Astrocyte (in vitro differentiated cells and primary cell): ENCODE measurements around the gene ACTR3C. TPM values are rescaled to one million over a fixed set of nuclear protein-coding genes. Genes with fewer than 3 reads are reported as not detected.

Experiments
- DNase-seq: peaks from one replicate; pipeline ENCODE4 v3.0.0-alpha.2; 2010; ENCODE audit warnings: low read depth
- FAIRE-seq: peaks from 2 replicates; lab custom pipeline; 2011; peaks lifted over from hg19 to GRCh38; lab: Jason Lieb, UNC
- H2AFZ ChIP-seq: 2 replicates; pipeline ENCODE4 v1.6.0; 2012; ENCODE audit warnings: low read depth, low read length, inconsistent platforms
- H3K27ac ChIP-seq: 2 replicates; pipeline ENCODE4 v1.5.1; 2011; ENCODE audit warnings: low read depth, low read length, inconsistent platforms
- H3K27me3 ChIP-seq: 2 replicates; pipeline ENCODE4 v1.6.0; 2011; ENCODE audit warnings: low read length, inconsistent platforms; ENCODE audit not compliant: insufficient read depth
- H3K36me3 ChIP-seq: 2 replicates; pipeline ENCODE4 v1.5.1; 2011; ENCODE audit warnings: low read length, inconsistent platforms; ENCODE audit not compliant: insufficient read depth
- H3K4me1 ChIP-seq: 2 replicates; pipeline ENCODE4 v1.5.1; 2011; ENCODE audit warnings: low read length, inconsistent platforms; ENCODE audit not compliant: insufficient read depth
- H3K4me2 ChIP-seq: 2 replicates; pipeline ENCODE4 v1.6.0; 2012; ENCODE audit warnings: low read length, inconsistent platforms
- H3K4me3 ChIP-seq: 2 replicates; pipeline ENCODE4 v1.5.1; 2011; ENCODE audit warnings: low read depth, mild to moderate bottlenecking, low read length, inconsistent platforms; ENCODE audit not compliant: insufficient read depth
- H3K79me2 ChIP-seq: 2 replicates; pipeline ENCODE4 v1.6.0; 2012; ENCODE audit warnings: mild to moderate bottlenecking, low read length, inconsistent platforms; ENCODE audit not compliant: insufficient read depth
- H3K9ac ChIP-seq: 2 replicates; pipeline ENCODE4 v1.6.0; 2012; ENCODE audit warnings: mild to moderate bottlenecking, low read length, inconsistent platforms
- H3K9me3 ChIP-seq: 2 replicates; pipeline ENCODE4 v1.5.1; 2012; ENCODE audit warnings: low read depth, mild to moderate bottlenecking, low read length, inconsistent platforms; ENCODE audit not compliant: insufficient read depth
- H4K20me1 ChIP-seq: 2 replicates; pipeline ENCODE4 v1.6.0; 2012; ENCODE audit warnings: low read length, inconsistent platforms; ENCODE audit not compliant: insufficient read depth
- H3K27ac Mint-ChIP-seq: one replicate; pipeline ENCODE4 v1.8.0; 2021; ENCODE audit warnings: mild to moderate bottlenecking, mixed read lengths; ENCODE audit not compliant: unreplicated experiment
- H3K27me3 Mint-ChIP-seq: one replicate; pipeline ENCODE4 v1.8.0; 2021; ENCODE audit warnings: low read depth, mixed read lengths; ENCODE audit not compliant: unreplicated experiment
- H3K36me3 Mint-ChIP-seq: one replicate; pipeline ENCODE4 v1.8.0; 2021; ENCODE audit warnings: low read depth, mixed read lengths; ENCODE audit not compliant: unreplicated experiment
- H3K4me1 Mint-ChIP-seq: one replicate; pipeline ENCODE4 v1.8.0; 2021; ENCODE audit warnings: low read depth, mixed read lengths; ENCODE audit not compliant: unreplicated experiment
- H3K4me3 Mint-ChIP-seq: one replicate; pipeline ENCODE4 v1.8.0; 2021; ENCODE audit warnings: mild to moderate bottlenecking, moderate library complexity, mixed read lengths; ENCODE audit not compliant: unreplicated experiment
- H3K9me3 Mint-ChIP-seq: one replicate; pipeline ENCODE4 v1.8.0; 2021; ENCODE audit warnings: mild to moderate bottlenecking, mixed read lengths; ENCODE audit not compliant: unreplicated experiment
- EZH2 ChIP-seq: IDR thresholded peaks from 2 replicates; pipeline ENCODE4 v1.6.1; 2012; ENCODE audit warnings: mild to moderate bottlenecking, low read length, inconsistent platforms; ENCODE audit not compliant: insufficient read depth
- total RNA-seq: library from RNA; stranded (reverse); gene quantifications from 2 replicates; pipeline ENCODE4 v1.2.1, GENCODE V29; 2021
- TF ChIP-seq, protein P1 (sequence below): IDR thresholded peaks from 2 replicates; pipeline ENCODE4 v1.5.1; 2011; ENCODE audit warnings: low read depth, mild to moderate bottlenecking, inconsistent platforms, low read length, moderate library complexity; ENCODE audit not compliant: insufficient read depth

ACTR3C gene
- total RNA-seq, 1 donor from 2014 or later, result 0.25 TPM

GRCh38 chr7:150343225-150343624 is 19.9 kb upstream of the ACTR3C start:
- H3K9me3 ChIP-seq, result peaks cover 4% of the 10 kb centered on the region
- no peak overlapping the region for H3K9ac ChIP-seq
- H3K4me3 Mint-ChIP-seq, result no peak overlapping the region
- H3K4me1 ChIP-seq, result peaks cover 12% of the 10 kb centered on the region
- H3K36me3 ChIP-seq, result no peaks in the 10 kb centered on the region
- no peak overlapping the region for H3K27ac ChIP-seq
- H3K4me1 Mint-ChIP-seq, result peaks cover 14% of the 10 kb centered on the region
- no peak overlapping the region for H2AFZ ChIP-seq
- no peak overlapping the region for H3K4me3 ChIP-seq
- TF ChIP-seq EZH2, result no peak
- TF ChIP-seq, protein P1, sequence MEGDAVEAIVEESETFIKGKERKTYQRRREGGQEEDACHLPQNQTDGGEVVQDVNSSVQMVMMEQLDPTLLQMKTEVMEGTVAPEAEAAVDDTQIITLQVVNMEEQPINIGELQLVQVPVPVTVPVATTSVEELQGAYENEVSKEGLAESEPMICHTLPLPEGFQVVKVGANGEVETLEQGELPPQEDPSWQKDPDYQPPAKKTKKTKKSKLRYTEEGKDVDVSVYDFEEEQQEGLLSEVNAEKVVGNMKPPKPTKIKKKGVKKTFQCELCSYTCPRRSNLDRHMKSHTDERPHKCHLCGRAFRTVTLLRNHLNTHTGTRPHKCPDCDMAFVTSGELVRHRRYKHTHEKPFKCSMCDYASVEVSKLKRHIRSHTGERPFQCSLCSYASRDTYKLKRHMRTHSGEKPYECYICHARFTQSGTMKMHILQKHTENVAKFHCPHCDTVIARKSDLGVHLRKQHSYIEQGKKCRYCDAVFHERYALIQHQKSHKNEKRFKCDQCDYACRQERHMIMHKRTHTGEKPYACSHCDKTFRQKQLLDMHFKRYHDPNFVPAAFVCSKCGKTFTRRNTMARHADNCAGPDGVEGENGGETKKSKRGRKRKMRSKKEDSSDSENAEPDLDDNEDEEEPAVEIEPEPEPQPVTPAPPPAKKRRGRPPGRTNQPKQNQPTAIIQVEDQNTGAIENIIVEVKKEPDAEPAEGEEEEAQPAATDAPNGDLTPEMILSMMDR, result no peak
- peaks cover 18% of the 10 kb centered on the region for H3K27me3 ChIP-seq
- peaks cover 18% of the 10 kb centered on the region for H3K9me3 Mint-ChIP-seq
- no peak for FAIRE-seq
- H4K20me1 ChIP-seq, result peaks cover 7% of the 10 kb centered on the region
- peaks cover 43% of the 10 kb centered on the region for H3K27me3 Mint-ChIP-seq
- H3K27ac Mint-ChIP-seq, result no peak overlapping the region
- no peaks in the 10 kb centered on the region for H3K79me2 ChIP-seq
- H3K36me3 Mint-ChIP-seq, result peaks cover 6% of the 10 kb centered on the region
- no peak overlapping the region for H3K4me2 ChIP-seq
- no peak for DNase-seq

GRCh38 chr7:150342121-150342408 is 18.7 kb upstream of the ACTR3C start:
- peaks cover 48% of the 10 kb centered on the region for H3K27me3 Mint-ChIP-seq
- Histone ChIP-seq H3K27ac (no peak overlapping the region), H3K36me3 (no peaks in the 10 kb centered on the region), H3K9ac (no peak overlapping the region), H3K4me1 (peaks cover 12% of the 10 kb centered on the region), H3K27me3 (peaks cover 18% of the 10 kb centered on the region), H3K4me3 (no peak overlapping the region), H4K20me1 (peaks cover 7% of the 10 kb centered on the region), H3K4me2 (no peak overlapping the region), H3K79me2 (no peaks in the 10 kb centered on the region), H2AFZ (no peak overlapping the region), H3K9me3 (peaks cover 4% of the 10 kb centered on the region)
- DNase-seq, result no peak
- H3K27ac Mint-ChIP-seq, result peak overlapping the region; percentile 80
- peak overlapping the region; percentile 51 for H3K4me3 Mint-ChIP-seq
- FAIRE-seq, result no peak
- H3K36me3 Mint-ChIP-seq, result peaks cover 6% of the 10 kb centered on the region
- no peak for TF ChIP-seq EZH2
- TF ChIP-seq, protein P1, result no peak
- H3K9me3 Mint-ChIP-seq, result peaks cover 15% of the 10 kb centered on the region
- H3K4me1 Mint-ChIP-seq, result peaks cover 14% of the 10 kb centered on the region

DNA sequence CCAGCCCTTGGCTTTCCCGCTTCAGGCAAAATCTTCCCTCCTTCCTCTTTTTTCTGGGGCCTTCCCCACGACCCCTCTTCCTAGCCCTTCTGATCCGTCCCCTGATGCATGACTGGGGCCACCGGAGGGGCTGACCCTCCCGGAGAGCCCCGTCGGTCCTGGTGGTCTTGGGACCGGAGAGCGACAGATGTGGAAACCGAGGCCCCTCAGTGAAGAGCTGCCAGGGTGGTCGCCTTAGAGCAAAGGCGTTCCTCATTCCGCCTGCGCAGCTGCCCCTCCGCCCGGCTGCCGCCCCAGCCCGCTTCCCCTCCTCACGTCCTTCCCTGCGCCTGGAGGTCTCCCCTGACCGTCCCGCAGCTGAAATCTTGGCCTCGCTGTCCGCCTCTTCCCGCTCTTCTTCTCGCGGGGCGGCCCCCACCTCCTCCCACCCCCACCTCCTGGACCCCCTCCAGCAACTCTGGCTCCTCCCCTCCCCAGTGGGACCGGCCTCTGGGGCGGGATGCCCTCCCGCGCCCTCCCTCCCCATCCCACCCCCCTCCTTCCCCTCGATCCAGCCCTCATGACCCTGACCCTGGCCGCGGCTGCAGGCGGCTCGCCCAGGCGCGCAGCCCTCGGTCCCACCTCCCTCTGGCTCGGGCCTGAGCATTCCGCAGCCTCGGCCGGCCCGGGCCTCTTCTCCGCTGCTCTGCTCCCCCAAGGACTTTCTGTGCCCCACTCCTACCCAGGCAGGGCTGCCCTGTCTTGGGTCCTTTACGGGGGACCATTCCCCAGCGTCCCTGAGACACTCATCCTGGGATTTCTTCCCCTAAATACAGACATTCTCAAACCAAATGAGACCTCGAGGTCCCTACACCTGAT is 18.1 kb upstream of the ACTR3C start, which contains the start of gene RARRES2:
TSS of gene RARRES2 (minus strand) at position 367 of the 858 bp plus-strand sequence. CDS start 1,020 bp downstream, outside the sequence.
- peak within 1 kb of the TSS; percentile 57 for H3K4me3 Mint-ChIP-seq
- peak; percentile 78 for TF ChIP-seq EZH2
- TF ChIP-seq, protein P1, result no peak
- H3K36me3 ChIP-seq, result no peaks in the 10 kb centered on the region
- H3K9ac ChIP-seq, result no peak within 1 kb of the TSS
- peaks cover 14% of the 10 kb centered on the region for H3K4me1 Mint-ChIP-seq
- H3K27ac Mint-ChIP-seq, result peak within 1 kb of the TSS; percentile 80
- no peaks in the 10 kb centered on the region for H3K79me2 ChIP-seq
- peaks cover 12% of the 10 kb centered on the region for H3K4me1 ChIP-seq
- H2AFZ ChIP-seq, result no peak within 1 kb of the TSS
- DNase-seq (no peak), FAIRE-seq (no peak)
- H3K36me3 Mint-ChIP-seq, result peaks cover 6% of the 10 kb centered on the region
- H3K27ac ChIP-seq, result no peak within 1 kb of the TSS
- H3K9me3 ChIP-seq, result peaks cover 4% of the 10 kb centered on the region
- peaks cover 7% of the 10 kb centered on the region for H4K20me1 ChIP-seq
- peaks cover 15% of the 10 kb centered on the region for H3K9me3 Mint-ChIP-seq
- H3K4me2 ChIP-seq, result peak within 1 kb of the TSS; percentile 30
- H3K27me3 Mint-ChIP-seq, result peaks cover 43% of the 10 kb centered on the region
- H3K27me3 ChIP-seq, result peaks cover 18% of the 10 kb centered on the region
- no peak within 1 kb of the TSS for H3K4me3 ChIP-seq
